ENCODE data around the gene MSH3.
"Not testable (repeated sequence)": the region's sequence is repeated elsewhere in the genome, so short reads cannot be mapped to it uniquely, and the experiment has no call there.

The MSH3 gene

DNA sequence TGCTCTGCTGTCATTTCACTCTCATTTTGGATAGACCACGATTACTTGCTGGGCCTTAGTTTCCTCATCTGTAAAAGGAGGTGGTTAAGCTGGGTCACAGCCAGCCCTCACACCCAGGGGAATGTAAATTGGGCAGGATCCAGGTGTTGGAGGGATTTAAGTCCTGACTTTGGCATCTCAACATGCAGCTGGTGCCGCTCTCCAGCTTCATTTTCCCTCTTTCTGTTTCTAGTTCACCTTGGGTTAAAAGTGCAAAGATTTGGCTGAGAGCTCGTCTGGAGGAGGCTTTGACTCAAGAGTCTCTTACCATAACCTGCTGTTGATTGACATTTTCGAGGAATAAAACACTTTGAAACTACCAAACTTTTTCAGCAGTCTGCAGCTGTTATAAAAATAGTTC lies 144.6 kb downstream of the MSH3 start:
- no peak for DNase-seq

DNA sequence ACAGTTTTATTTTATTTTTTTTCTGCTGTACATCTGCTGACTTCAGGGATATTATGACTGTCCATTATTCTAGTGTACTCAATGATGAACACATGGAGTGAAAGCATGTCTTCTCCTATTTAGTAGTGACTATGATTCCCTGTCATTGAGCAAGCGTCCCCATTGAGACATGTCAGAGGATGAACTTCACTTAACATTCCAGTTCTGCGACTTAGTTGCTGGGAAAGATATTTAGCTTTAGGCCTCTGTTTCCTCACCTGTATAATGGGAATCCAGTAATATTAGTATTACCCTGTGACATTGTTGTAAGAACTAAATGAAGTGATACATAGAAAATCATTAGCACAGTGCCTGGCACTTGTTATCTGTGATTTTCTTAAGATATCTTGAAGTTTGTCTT lies 145.1 kb downstream of the MSH3 start:
- no peak for DNase-seq

DNA sequence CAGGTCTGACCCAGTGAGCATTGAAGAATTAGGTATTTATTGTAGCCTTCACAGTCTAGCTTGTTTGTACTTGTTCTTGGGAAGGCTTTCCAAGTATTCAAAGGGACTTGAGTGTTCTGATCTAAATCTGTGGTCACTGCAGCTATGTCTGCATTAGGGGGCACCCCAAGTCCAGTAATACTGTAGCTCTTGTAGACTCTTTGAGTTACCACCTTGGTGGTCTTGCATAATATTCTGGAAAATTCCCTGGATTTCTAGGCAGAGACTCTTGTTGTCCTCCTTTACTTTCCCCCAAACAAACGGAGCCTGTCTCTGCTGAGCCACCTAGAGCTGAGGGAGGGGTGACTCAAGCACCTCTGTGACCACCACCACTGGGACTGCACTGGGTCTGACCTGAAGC lies 149.9 kb downstream of the MSH3 start:
- no peak for DNase-seq

DNA sequence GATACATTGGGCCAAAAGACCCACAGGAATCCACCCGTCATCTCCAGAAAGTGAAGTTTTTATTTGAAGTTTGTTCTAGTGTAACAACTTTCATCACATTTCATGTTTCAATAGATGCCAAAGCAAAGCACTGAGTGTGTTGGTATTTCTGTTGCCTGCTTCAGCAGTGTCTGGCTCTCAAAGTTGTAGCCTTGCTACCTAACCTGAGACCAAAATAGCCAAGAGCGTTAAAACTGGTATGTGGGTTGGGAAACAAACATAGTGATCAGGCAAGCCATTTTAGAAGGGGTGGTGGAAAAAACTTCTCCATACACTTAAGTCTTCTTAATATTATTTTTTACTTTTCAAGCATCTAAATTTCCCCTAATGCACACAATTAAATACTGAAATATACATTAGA lies 150.6 kb downstream of the MSH3 start:
- no peak for DNase-seq

DNA sequence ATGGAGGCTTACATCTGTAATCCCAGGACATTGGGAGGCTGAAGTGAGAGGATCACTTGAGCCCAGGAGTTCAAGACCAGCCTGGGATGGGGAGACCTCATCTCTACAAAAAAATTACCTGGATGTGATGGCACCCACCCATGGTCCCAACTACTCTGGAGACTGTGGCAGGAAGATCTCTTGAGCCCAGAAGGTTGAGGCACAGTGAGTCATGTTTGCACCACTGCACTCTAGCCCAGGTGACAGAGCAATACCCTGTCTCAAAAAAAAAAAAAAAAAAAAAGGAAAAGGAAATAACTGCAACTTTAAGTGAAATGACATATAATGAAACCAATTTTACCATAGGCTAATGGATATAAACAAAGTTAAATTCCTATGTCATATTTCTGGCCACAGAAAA lies 152.5 kb downstream of the MSH3 start:
- no peak for DNase-seq

DNA sequence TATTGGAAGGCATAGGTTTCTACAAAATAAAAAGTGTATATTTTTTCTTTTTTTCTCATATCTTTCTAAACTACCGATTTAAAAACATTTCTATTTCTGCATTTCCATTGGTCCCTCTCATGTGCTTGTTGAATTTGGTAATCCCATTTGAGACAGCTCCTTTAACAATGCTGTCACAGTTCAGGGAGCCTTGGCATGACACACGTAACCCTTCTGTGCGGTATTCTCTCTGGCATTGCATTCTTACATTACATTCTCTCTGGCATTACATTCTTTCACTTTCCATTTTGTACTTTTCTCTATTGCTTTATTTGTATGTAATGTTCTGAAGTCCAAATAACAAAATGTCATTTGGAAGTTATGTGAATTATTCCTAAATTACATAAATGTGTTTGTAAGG lies 155.0 kb downstream of the MSH3 start:
- DNase-seq: no peak

DNA sequence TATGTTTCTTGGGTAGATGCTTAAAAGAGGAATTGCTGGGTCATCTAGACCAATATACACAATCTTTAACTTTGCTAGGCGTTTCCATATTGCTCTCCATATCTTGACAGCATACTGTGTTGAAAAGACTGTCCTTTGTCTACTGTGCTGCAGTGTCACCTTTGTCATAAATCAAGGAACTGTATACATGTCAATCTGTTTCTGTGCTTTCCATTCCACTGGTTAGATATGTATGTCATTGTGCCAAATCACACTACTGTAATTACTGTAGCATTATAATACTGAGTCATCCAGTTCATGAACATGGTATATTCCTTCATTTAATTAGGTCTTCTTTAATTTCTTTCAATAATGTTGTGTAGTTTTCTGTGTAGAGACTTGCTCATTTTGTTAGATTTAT lies 156.0 kb downstream of the MSH3 start:
- DNase-seq: no peak

DNA sequence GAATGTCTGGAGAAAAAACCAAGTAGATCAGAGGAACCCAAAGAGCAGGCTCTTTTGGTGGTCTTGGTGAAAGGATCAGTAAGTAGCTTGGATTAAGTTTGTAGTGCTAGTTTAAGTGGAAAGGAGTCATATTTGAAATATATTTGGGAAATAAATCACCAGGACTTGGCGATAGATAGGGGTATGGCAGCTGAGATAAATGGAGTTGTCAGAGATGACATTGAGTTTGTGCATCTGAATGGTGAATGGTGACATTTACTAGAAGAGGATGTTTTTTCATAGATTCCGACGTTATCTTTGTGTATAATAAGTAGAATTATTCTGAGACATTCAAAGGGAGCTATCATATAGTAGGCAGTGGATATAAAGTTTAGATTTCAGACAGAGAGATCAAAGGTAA lies 162.1 kb downstream of the MSH3 start:
- no peak for DNase-seq

DNA sequence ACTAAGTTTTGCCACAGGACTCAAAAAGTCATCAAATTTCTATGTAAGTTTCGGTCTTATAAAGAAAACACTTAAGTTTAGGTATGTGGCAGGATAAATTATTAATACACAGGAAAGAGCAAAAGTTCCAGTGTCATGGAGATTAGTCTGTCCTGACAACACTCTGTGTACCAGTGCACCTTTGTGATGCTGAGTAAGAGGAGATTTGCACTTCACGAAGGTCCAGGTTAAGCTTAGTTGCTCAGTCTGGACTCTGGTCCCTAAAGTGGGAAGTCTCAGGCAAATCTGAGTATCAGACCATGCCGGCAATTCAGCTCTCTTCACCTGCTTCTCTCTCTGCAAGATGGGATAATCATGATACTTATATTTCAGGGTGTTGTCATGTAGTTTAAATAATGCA lies 166.2 kb downstream of the MSH3 start:
- DNase-seq: no peak

DNA sequence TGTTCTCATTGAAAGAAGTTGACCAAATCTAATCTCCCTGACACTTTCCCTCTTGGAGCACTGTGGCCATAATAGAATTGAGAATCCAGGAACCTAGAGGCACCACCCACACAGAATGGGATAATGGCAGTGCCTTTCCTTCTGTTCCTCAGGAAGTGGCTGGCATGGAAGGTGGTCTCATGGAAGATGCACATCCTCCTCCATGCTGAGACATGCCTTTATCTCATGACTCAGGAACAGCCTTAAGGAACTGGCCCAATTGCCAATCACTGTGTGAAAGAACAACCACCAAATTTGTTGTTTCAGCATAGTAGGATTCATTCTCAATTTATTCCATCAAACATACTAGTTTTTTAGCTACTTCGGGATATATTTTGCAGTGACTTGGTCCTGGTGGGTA lies 168.2 kb downstream of the MSH3 start:
- no peak for DNase-seq

DNA sequence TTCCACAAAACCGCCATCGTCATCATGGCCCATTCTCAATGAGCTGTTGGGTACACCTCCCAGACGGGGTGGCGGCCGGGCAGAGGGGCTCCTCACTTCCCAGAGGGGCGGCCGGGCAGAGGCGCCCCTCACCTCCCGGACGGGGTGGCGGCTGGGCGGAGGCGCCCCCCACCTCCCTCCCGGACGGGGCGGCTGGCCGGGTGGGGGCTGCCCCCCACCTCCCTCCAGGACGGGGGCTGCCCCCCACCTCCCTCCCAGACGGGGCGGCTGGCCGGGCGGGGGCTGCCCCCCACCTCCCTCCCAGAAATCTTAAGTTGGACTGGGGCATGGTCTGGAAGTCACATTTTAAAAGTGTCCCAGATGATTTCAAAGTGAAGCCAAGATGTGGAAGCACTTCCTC lies 169.7 kb downstream of the MSH3 start:
- DNase-seq: not testable (repeated sequence)

DNA sequence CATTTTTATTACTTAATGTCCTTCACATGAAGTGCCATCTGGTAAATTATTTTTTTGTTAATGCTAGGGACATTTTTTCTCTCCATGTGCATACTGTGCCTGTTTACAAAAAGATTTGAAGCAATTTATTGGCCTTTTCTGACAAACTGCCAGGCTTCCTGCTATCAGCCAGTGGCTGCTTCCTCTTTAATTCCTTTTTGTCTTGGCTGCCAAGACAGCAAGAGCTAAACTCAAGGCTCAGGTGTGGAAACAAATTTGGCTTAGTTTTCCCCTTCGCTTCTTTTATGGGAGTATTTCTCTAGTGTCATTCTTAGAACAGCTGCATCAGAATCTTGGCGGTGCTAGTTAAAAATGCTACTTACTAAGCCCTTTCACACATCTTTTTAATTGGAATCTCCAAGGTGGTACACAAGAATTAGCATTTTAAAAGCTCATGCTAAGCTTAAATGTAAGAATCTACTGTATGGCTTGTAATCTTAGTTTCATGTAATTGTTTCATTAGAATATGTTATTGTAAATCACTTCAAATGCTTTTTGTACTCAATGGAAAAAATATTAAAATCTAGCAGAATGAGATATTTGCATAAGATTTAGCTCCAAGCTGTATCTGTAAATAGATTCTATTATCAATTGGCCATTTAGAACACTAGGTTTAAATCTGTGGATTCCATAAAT lies 171.5 kb downstream of the MSH3 start:
- no peak for DNase-seq

DNA sequence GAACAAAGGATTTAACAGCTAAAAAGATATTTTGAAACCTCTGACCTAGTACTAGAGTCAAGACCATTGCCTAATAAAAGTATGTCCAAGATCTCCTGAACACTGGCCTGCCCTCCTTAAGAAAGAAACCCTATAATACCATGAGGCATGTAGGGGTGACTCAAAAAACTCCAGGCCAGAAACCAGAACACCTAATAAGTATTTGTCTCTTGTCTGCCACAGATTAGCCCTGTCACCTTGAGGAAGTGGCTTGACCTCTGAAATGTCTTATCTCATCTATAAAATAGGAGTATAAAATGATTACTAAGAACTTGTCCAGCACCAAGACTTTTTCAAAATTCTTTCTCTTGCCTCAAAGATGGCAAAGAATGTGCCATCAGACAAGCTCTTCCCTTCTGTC lies 180.3 kb downstream of the MSH3 start:
- no peak for DNase-seq

DNA sequence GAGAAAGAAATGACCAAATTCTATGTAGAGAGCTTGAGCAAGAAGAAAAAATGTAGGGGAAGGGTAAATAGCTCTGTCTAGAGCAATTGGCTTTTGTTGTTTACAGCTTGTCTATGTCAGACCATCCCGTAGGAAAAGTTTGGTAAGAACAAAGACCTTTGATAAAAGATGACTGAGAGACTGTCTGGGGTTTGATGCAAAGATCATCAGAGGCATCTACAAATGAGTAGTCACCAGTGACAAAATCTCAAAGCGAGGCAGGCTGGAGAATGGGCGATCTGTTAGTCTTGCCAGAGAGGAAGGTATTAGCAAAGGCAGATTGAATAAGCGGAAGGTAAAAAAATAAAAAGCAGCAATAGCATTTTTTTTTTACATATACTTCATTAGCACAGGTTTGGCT lies 180.7 kb downstream of the MSH3 start:
- no peak for DNase-seq

DNA sequence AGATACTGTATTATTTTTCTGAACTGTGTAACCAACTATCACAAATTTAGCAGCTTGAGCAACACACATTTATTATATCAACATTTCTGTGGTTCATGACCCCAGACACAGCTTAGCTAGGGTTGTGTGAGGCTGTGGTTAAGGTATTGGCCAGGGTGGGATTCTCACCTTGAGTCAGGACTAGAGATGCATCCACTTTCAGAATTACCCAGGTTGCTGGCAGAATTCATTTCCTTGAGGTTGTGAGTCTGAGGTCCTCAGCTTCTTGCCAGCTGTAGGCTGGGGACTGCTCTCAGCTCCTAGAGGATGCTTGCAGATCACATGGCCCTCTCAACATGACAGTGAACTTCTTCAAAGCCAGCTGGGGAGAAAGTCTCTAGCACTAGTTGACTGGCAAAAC lies 183.2 kb downstream of the MSH3 start:
- no peak for DNase-seq

DNA sequence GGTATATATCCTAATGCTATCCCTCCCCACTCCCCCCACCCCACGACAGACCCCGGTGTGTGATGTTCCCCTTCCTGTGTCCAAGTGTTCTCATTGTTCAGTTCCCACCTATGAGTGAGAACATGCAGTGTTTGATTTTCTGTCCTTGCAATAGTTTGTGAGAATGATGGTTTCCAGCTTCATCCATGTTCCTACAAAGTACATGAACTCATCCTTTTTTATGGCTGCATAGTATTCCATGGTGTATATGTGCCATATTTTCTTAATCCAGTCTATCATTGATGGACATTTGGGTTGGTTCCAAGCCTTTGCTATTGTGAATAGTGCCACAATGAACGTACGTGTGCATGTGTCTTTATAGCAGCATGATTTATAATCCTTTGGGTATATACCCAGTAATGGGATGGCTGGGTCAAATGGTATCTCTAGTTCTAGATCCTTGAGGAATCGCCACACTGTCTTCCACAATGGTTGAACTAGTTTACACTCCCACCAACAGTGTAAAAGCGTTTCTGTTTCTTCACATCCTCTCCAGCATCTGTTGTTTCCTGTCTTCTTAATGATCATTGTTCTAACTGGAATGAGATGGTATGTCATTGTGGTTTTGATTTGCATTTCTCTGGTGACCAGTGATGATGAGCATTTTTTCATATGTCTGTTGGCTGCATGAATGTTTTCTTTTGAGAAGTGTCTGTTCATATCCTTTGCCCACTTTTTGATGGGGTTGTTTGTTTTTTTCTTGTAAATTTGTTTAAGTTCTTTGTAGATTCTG lies 186.8 kb downstream of the MSH3 start:
- not testable (repeated sequence) for DNase-seq

DNA sequence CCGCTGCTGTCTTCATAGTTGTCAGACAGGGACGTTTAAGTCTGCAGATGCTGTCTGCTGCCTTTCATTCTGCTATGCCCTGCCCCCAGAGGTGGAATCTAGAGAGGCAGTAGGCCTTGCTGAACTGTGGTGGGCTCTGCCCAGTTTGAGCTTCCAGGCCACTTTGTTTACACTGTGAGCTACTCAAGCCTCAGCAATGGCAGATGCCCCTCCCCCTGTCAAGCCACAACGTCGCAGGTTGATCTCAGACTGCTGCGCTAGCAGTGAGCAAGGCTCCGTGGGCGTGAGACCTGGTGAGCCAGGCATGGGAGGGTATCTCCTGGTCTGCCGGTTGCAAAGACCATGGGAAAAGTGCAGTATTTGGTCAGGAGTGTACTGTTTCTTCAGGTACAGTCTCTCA lies 192.0 kb downstream of the MSH3 start:
- DNase-seq: not testable (repeated sequence)

DNA sequence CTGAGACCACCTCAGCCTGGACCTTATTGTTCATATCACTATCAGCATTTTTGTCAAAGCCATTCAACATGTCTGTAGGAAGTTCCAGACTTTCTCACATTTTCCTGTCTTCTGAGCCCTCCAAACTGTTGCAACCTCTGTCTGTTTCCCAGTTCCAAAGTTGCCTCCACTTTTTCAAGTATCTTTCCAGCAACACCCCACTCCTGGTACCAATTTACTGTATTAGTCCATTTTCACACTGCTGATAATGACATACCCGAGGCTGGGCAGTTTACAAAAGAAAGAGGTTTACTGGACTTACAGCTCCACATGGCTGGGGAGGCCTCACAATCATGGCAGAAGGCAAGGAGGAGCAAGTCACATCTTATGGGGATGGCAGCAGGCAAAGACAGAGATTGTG lies 195.7 kb downstream of the MSH3 start:
- not testable (repeated sequence) for DNase-seq

DNA sequence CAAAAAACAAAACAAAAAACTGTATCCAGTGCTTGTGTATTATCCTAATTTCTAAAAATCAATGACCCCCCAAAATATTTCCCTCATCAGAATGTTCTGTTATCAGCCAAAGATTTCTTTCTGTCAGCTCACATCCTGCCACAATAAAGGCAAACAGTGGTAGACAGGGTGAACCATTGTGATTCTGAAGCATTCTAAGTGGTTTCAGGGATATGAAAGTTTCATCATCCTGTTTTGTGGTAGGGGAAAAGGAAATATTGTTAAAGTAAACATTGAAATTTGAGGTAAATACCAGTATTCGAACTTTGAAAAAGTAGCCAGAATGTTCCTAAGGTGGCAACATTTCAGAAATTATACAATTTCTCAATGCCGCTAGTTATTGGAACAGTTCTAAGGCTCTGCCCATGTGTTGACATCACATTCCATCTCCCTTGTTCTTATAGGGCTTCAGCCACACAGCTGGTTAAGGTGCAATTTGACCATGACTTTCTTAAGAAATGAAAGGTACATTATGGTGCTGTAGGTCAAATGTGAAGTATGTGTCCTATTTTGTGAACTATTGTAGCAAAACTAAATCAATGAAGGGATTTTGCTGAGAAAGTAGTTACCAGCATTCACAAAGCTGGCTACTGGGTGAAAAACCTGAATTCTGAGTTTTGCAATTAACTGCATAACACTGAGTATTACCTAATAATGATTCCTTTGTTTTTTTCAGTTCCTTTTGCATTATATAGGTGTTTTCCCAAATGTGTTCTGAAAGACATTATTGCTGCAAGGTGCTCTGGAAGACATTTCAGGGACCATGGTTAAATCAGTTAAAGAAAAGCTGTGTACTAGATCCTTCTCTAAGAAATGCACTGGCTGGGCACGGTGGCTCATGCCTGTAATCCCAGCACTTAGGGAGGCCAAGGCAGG lies 198.1 kb downstream of the MSH3 start:
- no peak for DNase-seq

DNA sequence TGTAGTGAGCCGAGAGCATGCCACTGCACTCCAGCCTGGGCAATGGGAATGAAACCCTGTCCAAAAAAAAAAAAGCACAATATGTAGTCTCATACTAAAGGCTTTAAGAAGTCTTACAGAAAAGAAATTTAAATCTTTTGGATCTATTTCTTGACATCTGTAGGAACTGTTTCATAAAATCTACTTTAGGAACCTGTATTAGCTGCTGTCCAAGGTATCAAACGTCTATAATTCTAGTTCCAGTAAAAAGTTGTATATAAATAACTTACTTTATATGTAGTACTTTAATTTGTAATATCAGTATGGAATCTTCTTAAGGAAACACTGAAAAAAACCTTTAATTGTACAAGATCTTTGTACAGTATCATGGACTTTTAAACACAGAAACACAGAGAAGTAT lies 199.0 kb downstream of the MSH3 start:
- DNase-seq: no peak

DNA sequence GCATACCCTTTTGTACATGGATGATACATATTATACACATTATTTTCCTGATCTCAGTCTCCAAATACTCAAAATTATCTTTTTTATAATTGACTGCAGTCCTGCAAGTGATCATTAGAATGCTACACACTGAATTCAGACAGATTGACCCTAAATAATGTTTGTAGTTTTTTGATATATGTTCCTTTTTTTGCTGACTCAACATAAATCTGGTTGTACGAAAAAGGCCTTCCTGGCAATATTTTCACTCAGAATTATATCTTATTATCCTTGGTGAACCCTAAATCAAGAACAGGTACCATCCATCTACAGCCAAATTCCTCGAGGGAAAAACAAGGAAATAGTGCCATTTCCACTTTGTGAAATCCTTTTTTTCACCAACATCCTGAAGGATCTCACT lies 200.1 kb downstream of the MSH3 start:
- DNase-seq: no peak

DNA sequence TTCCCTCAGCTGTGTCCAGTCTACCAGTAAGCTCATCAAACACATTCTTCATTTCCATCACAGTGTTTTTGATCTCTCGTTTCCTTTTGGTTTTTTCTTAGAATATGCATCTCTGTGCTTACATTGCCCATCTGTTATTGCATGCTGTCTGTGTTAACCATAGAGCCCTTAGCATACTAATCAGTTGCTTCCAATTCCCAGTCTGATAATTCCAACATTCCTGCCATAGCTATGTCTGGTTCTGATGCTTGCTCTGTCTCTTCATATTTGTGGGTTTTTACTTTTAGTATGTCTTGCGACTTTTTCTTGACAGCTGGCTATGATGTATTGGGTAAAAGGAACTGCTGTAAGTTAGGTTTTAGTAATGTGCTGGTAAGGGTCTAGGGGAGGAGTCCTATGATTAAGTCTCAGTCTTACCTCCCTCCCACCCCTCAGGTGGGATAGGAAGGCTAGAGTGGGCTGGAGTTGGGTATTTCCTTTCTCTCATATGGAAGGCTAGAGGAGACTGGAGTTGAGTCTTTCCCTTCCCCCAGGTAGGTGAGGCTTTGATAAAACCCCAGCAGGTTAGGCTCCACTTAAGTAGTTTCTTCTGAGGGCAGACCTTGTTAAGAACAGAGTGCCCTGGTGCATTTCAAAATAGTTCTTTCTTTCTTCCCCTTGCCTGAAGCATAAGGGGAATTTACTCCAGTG lies 206.6 kb downstream of the MSH3 start:
- no peak for DNase-seq

DNA sequence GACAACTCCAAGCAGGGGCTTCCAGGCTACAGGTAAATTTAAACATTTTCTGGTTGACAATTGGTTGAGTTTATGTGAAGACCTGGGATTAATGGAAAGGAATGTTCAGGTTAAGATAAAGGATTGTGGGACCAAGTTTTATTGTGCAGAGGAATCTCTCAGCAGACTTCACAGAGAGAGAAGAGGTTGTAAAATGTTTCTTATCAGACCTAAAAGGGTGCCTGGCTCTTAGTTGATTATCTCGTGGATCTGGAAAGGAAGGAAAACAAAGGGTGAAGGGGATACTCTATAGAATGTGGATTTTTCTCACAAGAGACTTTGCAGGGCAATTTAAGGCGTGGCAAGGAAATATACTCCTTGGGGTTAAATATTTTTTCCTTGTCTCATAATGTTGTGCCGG lies 209.3 kb downstream of the MSH3 start:
- no peak for DNase-seq

Data from RPMI8226 (cell line).